ENCODE measurements around the gene CAVIN4.
A peak's percentile ranks its signal among the peaks of the same experiment; 100 is the strongest.

Gene CAVIN4

GRCh38 chr9:100591139-100591538, 13.3 kb downstream of the CAVIN4 start:
- DNase-seq, result no peak

DNA sequence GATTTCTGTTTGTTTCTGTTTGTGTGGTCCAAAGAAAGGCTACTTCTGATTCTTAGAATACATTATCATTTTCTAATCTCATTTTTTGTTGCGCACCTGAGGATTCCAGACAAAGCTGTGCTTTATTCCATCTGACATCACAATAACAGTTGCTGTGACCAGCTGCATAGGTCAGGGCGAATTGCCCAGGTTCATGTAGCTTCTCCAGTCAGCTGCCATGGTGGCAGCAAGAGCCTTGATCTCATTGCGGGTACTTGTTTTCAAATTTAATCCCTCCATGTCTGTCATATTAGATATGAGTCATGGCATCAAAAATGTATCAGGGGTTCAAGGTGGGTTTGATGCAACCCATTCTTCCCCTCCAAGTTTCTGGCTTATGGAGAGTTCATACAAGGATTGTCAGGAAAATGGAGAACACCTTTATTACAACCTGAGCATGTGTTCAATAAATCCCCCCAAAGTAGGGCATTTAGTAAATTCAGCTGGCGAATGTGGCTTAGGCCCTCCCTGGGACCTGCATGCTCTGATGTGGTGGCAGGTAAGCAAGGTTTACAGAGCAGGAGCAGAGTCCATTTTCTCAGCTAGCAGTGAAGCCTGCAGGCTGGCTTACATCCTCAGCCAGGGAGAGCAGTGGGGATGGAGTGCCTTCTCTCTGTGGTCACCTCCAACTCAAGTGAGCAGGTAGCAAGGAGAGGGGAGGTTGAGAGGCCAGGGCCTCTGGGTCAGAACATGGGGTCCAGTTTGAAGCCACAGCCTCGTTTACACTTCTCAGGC, 13.9 kb downstream of the CAVIN4 start:
- no peak for DNase-seq

GRCh38 chr9:100595391-100596199, 17.7 kb downstream of the CAVIN4 start:
- DNase-seq, result peak; percentile 20

DNA sequence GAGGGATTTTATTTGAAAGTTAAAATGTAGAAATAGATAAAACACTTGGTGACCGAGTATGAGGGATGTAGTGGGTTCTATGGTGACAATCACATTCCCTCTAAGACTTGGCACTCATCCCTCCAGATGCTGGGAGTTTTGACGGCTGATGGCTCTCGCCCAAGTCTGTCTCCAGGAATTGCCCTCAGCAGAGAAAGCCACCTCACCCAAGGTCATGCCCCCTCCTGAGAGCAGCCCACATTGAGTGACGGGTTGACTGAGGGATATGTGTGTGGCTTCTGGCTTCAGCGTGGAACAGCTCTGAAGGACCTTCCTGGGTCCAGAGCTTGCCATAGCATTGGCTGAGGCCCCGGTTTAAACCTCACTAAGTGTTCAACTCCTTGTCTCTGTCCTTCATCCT, 19.4 kb downstream of the CAVIN4 start:
- no peak for DNase-seq

GRCh38 chr9:100598641-100599145, 20.8 kb downstream of the CAVIN4 start:
- peak; percentile 77 for DNase-seq

GRCh38 chr9:100600521-100601079, 22.7 kb downstream of the CAVIN4 start:
- DNase-seq, result no peak

DNA sequence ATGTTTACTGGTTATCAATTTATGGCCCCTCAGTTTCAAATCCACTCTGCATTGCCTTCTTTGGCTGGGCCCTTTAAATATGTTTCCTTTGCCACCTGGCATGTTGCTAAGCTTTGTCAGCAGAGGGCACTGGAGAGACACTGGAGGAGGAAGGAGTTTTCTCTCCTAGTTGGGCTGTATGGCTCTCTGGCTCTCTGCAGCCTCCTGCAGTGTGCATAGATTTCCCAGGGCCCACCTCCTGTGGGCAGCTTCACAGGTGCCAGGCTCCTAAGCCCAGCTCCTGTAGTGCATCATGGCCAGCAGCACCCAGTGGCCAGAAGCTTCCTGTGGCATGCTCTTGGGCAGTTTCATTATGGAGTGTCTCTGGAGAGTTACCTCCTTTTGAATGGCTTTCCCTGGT, 23.3 kb downstream of the CAVIN4 start:
- peak; percentile 54 for DNase-seq

GRCh38 chr9:100602342-100602801, 24.5 kb downstream of the CAVIN4 start:
- peak; percentile 39 for DNase-seq

GRCh38 chr9:100605405-100605804, 27.5 kb downstream of the CAVIN4 start:
- no peak for DNase-seq

GRCh38 chr9:100619194-100619593, 41.3 kb downstream of the CAVIN4 start:
- no peak for DNase-seq

GRCh38 chr9:100619665-100620064, 41.8 kb downstream of the CAVIN4 start:
- no peak for DNase-seq

DNA sequence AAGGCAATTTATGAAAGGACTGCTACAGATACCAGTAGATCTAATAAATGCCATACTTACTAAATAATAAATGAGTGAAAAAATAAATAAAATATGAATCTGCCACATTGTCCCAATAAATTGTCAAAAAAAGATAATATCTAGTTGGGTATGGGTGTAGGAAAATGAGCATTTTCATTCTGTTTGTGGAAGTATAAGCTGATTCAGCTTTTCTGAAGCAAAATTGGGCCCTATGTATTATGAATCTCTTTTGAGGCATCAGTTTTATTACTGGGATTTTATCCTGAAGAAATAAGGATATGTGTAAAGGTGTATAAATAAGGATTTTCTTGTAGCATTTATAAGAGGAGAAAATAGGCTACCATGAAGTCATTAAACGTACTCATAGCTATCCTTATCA, 46.1 kb downstream of the CAVIN4 start:
- DNase-seq, result no peak

DNA sequence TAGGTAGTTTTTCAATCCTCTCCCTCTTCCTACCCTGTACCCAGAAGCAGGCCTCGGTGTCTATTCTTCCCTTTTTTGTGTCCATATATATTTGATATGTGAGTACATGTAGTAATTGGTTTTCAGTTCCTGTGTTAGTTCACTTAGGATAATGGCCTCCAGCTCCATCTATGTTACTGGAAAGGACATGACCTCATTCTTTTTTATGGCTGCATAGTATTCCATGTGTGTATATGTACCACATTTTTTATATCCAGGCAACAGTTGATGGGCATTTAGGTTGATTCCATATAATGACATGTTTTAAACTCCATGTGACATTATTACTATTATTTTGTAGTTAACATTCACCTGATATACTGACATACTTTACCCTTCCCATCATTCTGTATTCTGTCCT, 49.1 kb downstream of the CAVIN4 start:
- no peak for DNase-seq

GRCh38 chr9:100637787-100638186, 59.9 kb downstream of the CAVIN4 start:
- no peak for DNase-seq
